SK-N-MC (cell line): ENCODE results near the gene DNAJB9.

Source experiments
- EZH2 ChIP-seq: fragments of 200-600 bp; sonication (generic); IDR thresholded peaks from one replicate; pipeline ENCODE4 v1.6.1; 2017; ENCODE audit warnings: antibody characterized with exemption
- FOXP2 ChIP-seq: optimal IDR thresholded peaks from 2 replicates; pipeline ENCODE3; 2011; ENCODE audit warnings: mild to moderate bottlenecking, moderate library complexity; ENCODE audit not compliant: insufficient read depth; ENCODE audit errors: extremely low read length, control extremely low read depth
- POLR2AphosphoS5 ChIP-seq: IDR thresholded peaks from 2 replicates; pipeline ENCODE4 v1.6.1; 2012; ENCODE audit warnings: mild to moderate bottlenecking, low read depth, low read length, borderline replicate concordance

DNA sequence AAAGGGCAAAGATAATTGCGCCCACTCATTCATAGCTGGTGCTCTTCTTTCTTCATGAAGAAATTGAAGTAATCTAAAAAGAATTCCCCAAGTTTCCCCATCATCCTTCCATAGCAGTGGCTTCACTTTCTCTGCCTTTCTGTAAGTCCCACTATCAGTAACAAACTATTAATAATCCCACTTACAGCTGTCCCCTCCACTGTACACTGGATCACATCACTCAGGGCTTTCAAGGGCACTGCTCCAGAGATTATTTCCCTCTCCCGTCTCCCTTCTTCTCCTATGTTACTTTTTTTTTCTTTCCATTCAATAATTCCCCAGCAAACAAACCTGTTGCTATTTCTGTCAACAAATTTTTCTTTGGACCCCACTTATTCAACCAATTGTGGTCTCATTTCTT lies 16.2 kb downstream of the DNAJB9 start:
- TF ChIP-seq EZH2: no peak
- TF ChIP-seq POLR2AphosphoS5: no peak
- TF ChIP-seq FOXP2: no peak
